ENCODE data around the gene CLRN2.
"Not testable (repeated sequence)": the region's sequence is repeated elsewhere in the genome, so short reads cannot be mapped to it uniquely, and the experiment has no call there.

Gene CLRN2

DNA sequence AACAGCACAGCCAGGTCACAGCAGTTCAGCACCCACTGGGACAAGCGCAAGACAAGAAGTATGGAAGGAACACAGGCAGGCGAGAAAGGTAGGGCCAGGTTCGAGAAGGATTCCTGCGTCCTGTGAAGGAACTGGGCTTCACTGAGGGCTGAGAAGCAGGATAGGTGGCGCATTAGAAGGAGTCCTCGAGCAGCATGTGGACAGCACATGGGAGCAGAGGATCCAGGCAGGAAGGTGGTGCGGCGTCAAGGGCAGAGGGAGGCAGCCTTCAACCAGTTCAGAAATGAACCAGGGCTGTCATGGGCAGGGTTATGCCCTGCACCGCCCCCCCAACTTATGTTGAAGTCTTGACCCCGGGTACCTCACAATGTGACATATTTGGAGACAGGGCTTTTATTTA is 31.3 kb downstream of the CLRN2 start:
- no peak for DNase-seq

DNA sequence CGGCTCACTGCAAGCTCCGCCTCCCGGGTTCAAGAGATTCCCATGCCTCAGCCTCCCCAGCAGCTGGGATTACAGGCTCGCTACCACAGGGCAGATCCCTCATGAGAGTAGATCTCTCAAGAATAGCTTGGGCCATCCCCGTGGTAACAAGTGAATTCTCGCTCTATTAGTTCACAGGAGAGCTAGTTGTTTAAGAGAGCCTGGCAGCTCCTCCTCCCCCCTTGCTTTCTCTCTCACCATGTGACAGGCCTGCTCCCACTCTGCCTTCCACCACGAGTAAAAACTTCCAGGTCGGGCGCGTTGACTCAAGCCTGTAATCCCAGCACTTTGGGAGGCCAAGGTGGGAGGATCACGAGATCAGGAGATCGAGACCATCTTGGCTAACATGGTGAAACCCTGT is 31.7 kb downstream of the CLRN2 start:
- no peak for DNase-seq

DNA sequence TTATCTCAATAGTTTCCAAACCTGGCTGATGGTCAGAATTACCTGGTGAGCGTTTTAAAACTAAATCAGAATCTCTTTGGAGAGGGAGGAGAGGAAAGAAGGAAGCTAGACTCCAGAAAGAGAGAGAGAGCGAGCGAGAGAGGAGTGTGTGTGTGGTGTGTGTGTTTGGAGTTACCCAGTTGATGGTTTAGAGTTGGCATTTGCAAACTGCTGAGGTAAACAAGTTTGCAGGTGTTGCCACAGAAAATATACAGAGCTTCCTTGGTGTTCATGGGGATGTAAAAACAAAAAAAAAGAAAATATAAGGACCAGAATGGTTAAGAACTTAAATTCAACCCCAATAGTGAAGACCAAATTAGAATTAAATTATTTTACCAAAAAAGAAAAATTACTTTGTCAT is 35.6 kb downstream of the CLRN2 start:
- DNase-seq, result no peak

DNA sequence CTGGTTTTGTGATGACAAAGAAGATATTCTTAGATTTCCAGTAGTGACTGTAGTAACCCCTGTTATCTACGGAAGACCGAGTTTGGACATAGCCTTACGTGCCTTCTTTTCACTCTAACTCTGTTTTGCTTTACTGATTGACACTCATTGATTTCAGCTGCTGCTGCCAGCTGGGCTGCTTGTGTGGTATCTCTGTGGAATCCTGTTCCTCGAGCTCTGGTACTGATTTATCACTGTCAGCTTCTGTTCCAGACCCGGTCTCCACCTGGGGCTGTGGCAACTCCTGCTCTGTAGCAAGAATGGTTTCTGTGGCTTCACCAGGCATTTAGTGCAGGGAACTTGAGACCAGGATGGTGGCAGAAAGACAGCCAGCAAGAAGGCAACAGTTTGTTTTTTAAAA is 37.5 kb downstream of the CLRN2 start:
- no peak for DNase-seq

DNA sequence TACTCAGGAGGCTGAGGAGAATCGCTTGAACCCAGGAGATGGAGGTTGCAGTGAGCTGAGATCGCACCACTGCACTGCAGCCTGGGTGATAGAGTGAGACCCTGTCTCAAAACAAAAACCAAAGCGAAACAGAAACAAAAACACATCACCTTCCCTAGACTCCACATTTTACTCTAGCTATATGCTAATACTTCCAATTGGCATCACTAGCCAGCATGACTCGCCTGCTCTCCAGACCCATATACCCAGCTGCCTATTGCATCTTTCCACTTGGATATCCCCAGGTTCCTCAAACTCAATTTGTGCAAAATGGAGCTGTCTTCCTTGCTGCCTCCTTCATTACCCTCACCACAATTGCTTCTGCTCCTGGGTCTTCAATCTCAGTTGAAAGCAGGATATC is 39.6 kb downstream of the CLRN2 start:
- no peak for DNase-seq

DNA sequence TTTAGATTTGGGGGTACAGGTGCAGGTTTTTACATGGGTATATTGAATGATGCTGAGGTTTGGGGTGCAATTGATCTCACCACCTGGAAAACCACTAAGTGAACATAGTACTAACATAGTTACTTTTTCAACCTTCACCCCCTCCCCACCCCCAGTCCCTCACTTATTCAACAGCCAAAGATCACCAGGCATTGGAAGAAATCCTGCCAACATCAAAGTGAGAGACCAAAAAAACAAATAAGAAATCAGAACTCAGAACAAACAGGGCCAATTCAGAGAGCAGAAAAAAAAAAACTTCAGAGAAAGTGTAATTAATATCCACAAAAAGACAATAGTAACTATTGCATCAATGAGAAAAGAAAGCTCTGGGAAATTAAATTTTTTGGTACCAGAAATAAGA is 41.5 kb downstream of the CLRN2 start:
- DNase-seq, result no peak

DNA sequence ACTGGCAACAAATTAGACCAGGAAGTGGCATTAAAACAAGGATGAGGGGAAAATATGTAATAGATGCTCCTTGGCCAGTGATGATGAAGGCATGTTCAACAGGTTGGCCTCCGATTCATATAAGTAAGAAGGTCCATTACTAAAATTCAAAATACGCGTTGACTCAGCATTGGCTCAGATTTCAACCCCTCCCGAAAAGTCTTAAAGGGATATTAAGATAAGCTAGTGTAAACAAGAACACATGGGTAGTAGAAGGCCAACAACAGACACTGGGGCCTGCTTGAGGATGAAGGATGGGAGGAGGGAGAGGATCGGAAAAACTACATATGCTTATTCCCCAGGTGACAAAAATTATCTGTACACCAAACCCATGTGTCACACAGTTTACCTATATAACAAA is 42.9 kb downstream of the CLRN2 start:
- DNase-seq, result no peak

DNA sequence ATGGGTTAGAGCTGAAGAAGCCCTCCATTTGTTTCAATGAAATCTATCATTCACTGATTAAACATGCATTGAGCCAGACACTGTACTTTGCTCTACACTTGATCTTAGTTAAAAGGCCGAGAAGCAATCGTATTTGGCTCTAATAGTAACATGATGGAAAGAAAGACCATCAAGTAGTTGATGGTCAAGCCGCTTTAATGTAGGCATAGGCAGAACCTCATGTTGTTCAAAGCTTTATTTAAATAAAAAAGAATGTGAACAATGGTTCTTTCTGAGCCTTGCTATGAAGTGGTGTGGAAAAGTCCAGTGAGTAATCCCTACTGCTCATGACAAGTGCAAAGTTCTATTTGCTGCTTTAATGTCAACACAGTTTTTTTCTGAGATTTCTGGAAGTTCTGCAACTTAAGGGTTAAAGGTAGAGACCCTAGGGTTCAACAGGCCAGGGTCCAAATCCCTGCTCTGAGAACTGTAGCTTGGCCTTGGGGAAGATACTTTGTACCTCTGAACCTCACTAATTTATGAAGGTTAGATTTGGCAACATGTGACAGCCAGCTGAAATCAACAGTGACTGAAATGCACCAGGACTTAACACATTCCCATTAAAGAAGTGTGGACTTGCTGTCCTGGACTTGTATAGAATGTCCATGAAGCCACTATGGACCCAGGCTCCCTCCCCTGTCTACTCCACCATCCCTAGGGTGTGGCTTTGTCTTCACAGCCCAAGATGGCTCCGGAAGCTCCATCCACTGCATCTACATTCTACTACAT is 44.2 kb downstream of the CLRN2 start:
- DNase-seq, result no peak

DNA sequence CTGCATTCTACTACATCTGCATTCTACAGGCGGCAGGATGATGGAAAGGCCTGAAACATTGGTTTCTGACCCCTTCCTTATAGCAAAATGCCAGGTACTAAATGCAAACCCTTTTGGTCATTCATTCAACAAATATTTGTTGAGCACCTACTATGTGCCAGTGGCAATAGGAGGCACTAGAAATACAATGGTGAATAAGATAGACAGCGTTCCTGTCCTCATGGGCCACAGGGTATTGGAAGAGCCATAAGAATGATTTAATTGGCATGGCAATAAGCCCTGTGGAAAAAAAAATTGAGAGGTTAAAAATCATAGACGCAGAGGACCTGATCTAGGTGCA is 44.7 kb downstream of the CLRN2 start:
- no peak for DNase-seq

DNA sequence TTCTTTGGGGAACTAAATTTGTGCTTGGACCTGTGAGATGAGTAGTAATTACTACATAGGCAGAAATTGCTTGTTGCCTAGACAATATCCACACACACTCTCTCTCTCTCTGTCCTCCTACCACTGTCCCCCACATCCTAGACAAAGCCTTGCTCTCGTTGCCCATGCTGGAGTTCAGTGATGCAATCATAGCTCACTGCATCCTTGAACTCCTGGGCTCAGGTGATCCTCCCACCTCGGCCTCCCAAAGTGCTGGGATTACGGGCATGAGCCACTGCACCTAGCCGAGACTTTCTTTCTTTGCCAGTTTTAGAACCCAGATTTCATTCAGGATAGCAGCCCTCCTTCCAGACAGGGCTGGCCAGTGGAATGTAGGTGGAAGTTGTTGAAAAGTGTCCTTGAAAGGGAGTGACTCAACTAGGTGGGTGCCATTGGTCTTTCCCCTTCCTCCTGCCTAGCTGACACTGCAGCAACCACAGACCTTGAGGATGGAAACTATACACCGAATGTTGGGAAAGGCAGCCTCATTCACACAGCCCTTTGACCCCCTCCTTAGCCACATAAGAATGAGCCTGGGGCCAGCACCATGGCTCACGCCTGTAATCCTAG is 45.2 kb downstream of the CLRN2 start:
- no peak for DNase-seq

DNA sequence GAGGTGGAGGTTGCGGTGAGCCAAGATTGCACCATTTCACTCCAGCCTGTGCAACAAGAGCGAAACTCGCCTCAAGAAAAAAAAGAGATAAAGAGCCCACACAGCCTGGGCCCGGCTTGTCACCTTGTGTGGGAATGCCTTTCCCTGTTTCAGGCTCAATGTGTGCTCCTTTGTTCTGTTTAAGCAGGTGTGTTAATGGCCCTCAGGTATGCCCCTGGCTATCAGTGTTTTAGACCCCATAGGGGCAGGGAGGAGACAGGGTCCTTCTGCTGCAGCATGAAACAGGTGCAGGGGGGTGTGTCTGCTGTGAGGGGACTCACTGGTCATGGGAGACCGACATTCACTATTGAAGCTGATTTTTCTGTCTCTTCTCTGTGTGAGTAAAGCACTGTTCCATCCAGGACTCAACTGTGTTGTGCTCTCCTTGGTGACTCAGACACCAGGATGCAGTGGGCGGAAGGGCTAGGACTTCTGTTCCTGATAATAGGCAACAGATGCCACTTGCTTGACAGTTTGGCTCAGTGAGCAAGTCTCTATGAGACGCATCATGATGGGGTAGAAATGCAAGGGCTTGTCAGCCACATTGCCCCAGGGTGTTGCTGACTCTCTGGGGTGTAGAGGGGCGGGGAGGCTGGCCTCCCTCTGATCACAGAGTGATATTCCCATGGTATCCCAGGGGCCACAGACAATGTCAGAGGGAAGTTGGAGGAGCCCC is 46.4 kb downstream of the CLRN2 start:
- DNase-seq, result no peak

DNA sequence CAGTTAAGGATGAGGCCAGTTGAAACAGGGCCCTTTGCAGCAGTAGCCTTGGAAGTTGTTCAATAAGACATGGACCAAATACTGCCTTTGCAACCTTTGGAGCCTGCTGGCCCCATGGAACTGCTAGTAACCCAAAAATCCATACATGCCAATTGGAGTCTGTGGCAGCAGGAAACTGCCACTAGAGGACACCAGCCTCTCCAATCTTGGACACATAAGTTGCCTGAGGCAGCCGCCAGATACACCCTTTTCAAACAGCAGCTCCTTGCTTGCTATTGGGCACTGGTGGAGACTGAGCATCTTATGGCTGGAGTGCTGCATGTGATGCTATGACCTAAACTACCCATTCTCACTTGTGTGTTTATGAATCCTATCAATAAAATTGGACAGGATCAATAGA is 47.2 kb downstream of the CLRN2 start:
- DNase-seq, result no peak

DNA sequence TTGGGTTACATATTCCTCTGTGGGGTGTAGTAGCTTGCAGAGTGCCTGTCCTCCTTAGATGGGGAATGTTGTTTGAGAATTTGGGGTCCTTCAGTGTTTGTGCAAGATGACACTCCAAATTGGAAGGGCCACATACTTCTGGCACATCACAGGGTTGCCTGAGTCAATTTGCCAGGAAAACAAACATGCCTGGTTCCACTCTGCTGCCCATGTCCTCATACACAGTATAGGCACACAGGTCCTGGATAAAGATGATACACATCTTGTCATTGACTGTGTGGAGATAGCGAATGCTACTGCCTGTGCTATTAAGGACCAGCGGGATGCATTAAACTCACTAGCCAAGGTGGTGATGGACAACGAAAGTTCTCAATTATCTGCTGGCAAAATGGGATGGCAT is 50.9 kb downstream of the CLRN2 start:
- DNase-seq, result no peak

DNA sequence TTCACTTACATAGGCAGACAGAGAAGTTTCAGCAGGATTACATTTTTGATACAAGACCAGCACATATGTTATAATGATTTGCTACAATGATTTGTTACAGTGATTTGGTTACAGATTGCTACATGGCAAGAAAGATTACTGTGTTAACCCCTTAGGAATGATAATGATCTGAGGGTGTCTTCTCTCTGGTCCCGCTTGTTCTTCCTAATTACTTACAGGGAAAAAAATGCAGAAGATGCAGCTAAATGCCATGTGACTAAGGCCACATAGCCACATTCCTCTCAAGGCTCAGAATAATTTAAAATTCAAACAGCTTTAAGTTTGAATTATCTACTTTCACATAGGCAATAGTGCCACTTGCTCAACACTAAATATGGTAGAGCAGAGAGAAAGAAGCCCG is 52.3 kb downstream of the CLRN2 start:
- no peak for DNase-seq

DNA sequence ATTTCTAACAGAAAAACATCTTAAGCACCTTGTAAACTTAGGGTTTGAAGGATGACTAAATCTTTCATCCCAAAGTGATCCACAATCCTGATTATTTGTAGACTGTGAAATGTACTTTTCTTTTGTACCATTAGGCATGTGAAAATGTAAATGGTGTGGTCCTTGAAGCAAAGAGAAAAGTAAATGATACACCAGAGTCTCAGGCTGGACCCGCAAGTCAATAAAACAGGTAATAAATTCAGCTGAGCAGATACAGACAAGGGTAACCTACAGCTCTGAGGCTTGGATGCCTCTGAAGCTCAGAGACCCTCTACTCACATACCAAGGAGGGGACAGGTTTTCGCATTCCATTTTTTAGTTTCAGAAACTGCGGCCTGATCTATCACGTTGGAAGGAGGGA is 59.2 kb downstream of the CLRN2 start:
- no peak for DNase-seq

DNA sequence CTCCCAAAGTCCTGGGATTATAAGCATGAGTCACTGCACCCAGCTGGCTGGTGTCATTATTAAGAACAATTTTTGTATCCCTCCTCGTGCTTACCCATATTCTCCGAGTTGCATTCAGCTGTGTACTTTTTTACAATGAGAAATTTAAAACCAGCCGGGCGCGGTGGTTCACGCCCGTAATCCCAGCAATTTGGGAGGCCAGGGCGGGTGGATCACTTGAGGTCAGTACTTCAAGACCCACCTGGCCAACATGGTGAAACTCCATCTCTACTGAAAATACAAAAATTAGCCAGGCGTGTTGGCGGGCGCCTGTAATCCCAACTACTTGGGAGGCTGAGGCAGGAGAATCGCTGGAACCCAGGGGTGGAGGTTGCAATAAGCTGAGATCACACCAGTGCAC is 60.2 kb downstream of the CLRN2 start:
- not testable (repeated sequence) for DNase-seq
